GM12873 (cell line): Measurements from ENCODE around the gene WDR86.

Source experiments
- TF ChIP-seq, protein P1 (sequence below): IDR thresholded peaks from 2 replicates; pipeline ENCODE4 v1.5.1; 2012; ENCODE audit warnings: low read depth, mild to moderate bottlenecking, moderate library complexity, low read length, control low read depth; ENCODE audit not compliant: insufficient read depth; ENCODE audit errors: missing control alignments

Gene WDR86

GRCh38 chr7:151390598-151391357, 19.1 kb downstream of the WDR86 start:
- TF ChIP-seq, protein P1, sequence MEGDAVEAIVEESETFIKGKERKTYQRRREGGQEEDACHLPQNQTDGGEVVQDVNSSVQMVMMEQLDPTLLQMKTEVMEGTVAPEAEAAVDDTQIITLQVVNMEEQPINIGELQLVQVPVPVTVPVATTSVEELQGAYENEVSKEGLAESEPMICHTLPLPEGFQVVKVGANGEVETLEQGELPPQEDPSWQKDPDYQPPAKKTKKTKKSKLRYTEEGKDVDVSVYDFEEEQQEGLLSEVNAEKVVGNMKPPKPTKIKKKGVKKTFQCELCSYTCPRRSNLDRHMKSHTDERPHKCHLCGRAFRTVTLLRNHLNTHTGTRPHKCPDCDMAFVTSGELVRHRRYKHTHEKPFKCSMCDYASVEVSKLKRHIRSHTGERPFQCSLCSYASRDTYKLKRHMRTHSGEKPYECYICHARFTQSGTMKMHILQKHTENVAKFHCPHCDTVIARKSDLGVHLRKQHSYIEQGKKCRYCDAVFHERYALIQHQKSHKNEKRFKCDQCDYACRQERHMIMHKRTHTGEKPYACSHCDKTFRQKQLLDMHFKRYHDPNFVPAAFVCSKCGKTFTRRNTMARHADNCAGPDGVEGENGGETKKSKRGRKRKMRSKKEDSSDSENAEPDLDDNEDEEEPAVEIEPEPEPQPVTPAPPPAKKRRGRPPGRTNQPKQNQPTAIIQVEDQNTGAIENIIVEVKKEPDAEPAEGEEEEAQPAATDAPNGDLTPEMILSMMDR, result no peak

DNA sequence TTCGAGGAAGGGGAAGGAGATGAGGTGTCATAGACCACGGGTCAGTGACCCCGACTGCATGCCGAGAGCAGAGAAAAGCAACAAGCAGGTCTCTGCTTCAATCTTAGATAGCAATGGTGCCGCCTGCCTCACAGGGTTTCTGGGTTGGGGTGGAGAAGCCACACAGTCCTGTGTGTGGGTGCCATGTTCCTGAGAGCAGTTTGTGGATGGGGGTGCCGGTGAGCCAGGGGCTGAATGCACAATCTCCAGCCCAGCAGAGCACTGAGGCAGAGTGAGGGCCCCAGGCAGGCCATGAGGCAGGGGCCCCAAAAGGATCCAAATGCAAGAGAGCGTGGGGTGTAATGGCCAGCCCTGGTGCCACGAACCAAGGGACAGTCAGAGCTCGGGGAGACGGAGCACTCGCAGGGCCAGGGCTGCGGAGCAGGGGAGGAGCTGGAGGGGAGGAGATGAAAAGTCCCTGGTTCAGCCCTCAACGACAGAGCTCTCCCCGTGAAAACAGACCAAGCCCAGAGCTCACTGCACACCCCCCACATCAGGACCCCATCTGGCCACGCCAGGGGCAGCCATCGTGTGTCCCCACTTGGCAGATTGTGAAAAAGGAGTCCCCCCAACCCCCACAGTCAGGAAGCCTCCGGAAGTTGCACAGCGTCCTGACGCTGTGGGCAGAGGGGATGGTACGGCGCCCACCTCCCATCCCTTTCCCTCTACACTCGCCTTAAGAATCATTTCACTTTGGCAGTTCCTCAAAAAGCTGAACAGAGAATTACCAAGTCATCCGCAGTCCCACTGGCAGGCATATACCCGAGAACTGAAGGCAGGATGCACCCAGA, 19.9 kb downstream of the WDR86 start:
- TF ChIP-seq, protein P1, result no peak

GRCh38 chr7:151389096-151389767, 20.6 kb downstream of the WDR86 start:
- TF ChIP-seq, protein P1, result no peak

GRCh38 chr7:151388430-151388829, 21.4 kb downstream of the WDR86 start:
- TF ChIP-seq, protein P1, result no peak

- TF ChIP-seq, protein P1, result no peak
These were observed 21.9 kb downstream of the WDR86 start for GRCh38 chr7:151388007-151388297.

GRCh38 chr7:151387161-151388006, 22.5 kb downstream of the WDR86 start:
- TF ChIP-seq, protein P1, result no peak
